Vagina (tissue), 2 donors: ENCODE results near the gene MCM5. TPM values are rescaled to one million over a fixed set of nuclear protein-coding genes. Genes with fewer than 3 reads are reported as not detected.

Source experiments
- DNase-seq, 2 donors: peaks; one replicate each; pipeline ENCODE4 v3.0.0-alpha.2; 2017; ENCODE audit errors: extremely low spot score in 2 of 2
- H3K27ac ChIP-seq: fragments of 200-600 bp; sonication (generic); one replicate; pipeline ENCODE4 v1.5.1; 2019
- H3K27me3 ChIP-seq: fragments of 200-600 bp; sonication (generic); one replicate; pipeline ENCODE4 v1.5.1; 2019
- H3K36me3 ChIP-seq, 2 donors: fragments of 200-600 bp; sonication (generic); one replicate each; pipeline ENCODE4 v1.5.1; 2017 to 2019
- H3K4me1 ChIP-seq: fragments of 200-600 bp; sonication (generic); one replicate; pipeline ENCODE4 v1.5.1; 2019
- H3K4me3 ChIP-seq, 2 donors: fragments of 200-600 bp; sonication (generic); 1 replicate in 1 of 2; 2 replicates in 1 of 2; pipeline ENCODE4 v1.5.1; 2016 to 2019
- H3K9me3 ChIP-seq: fragments of 200-600 bp; sonication (generic); one replicate; pipeline ENCODE4 v1.5.1; 2019
- POLR2A ChIP-seq, 2 donors: fragments of 450-650 bp; IDR thresholded peaks; one replicate each; pipeline ENCODE4 v1.6.1; 2017; ENCODE audit warnings: antibody characterized with exemption in 2 of 2, mild to moderate bottlenecking in 2 of 2, moderate library complexity in 2 of 2
- POLR2AphosphoS5 ChIP-seq, 2 donors: sonication (generic); formaldehyde crosslinking; IDR thresholded peaks; one replicate each; pipeline ENCODE4 v1.9.0; 2017; ENCODE audit warnings: antibody characterized with exemption in 2 of 2, mild to moderate bottlenecking in 2 of 2, low read depth in 1 of 2; ENCODE audit not compliant: insufficient read depth in 1 of 2
- intact Hi-C: fragments of 100-400 bp; cut with DNase I; formaldehyde crosslinking; loops from one replicate; pipeline ENCODE4 v1.15.1; 2023
- total RNA-seq: library from RNA; depleted of rRNA; stranded (reverse); fragments of >200 nt; gene quantifications from one replicate; pipeline ENCODE4 v1.2.3, GENCODE V29; 2016
- TF ChIP-seq, protein P1 (sequence below), 3 experiments: fragments of 450-650 bp in 2 of 3; fragments of 200-600 bp in 1 of 3; sonication (generic) in 1 of 3; IDR thresholded peaks; one replicate each; pipeline ENCODE4 v1.5.1; 2017 to 2019; ENCODE audit warnings: antibody characterized with exemption in 3 of 3, mild to moderate bottlenecking in 2 of 3, moderate library complexity in 2 of 3

The MCM5 gene
- total RNA-seq, 1 donor from 2014 or later, result 17.9 TPM

DNA sequence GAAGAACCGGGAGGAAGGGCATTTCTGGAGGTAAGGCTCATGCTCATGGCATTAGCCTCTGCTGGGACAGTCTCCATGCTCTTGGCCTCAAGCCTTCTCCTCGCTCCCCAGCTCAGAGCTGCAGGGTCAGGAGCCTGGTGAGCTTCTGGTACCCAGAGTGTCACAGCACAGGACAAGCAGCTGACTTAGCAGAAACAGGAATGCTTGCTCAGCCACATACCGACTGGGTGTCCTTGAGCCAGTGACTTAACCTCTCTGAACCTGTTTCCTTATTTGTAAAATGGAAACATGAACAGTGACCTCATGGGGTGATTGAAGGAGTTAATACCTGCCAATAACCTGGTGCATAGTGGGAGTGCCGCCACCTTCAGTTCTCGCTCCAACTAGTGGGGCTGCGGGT lies 72.5 kb downstream of the MCM5 start:
- no peak for TF ChIP-seq POLR2A (IDR thresholded peaks at IDR 0.05)
- TF ChIP-seq POLR2AphosphoS5 (IDR thresholded peaks at IDR 0.05; ENCODE audit: insufficient read depth in 1 of 2, low read depth in 1 of 2), result no peak
- TF ChIP-seq, protein P1, sequence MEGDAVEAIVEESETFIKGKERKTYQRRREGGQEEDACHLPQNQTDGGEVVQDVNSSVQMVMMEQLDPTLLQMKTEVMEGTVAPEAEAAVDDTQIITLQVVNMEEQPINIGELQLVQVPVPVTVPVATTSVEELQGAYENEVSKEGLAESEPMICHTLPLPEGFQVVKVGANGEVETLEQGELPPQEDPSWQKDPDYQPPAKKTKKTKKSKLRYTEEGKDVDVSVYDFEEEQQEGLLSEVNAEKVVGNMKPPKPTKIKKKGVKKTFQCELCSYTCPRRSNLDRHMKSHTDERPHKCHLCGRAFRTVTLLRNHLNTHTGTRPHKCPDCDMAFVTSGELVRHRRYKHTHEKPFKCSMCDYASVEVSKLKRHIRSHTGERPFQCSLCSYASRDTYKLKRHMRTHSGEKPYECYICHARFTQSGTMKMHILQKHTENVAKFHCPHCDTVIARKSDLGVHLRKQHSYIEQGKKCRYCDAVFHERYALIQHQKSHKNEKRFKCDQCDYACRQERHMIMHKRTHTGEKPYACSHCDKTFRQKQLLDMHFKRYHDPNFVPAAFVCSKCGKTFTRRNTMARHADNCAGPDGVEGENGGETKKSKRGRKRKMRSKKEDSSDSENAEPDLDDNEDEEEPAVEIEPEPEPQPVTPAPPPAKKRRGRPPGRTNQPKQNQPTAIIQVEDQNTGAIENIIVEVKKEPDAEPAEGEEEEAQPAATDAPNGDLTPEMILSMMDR (IDR thresholded peaks at IDR 0.05), result no peak
- Histone ChIP-seq H3K27ac (no peak overlapping the region), H3K4me3 (no peak overlapping the region), H3K4me1 (peaks cover 13% of the 10 kb centered on the region), H3K27me3 (no peaks in the 10 kb centered on the region), H3K36me3 (no peaks in the 10 kb centered on the region), H3K9me3 (no peaks in the 10 kb centered on the region)
- DNase-seq, result no peak
- intact Hi-C loops, result no loop called here

DNA sequence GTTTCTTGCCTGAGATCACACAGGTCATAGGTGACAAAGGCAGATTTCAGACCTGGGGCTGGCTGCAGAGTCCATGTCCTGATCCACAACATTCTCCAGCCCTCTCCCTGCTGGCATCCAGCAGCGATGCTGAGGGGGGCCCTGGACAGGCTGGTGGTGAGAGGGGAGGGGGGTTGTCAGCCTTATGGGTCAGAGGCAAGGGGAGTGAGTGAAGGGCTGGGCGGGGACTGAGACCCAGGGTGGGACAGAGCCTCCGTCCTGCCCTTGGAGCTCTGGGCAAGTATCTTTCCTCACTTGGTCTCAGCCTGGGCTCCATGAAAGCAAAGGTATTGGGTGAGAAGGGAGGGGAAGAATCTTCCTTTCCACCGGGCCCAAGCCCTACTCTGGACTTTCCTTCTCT lies 74.0 kb downstream of the MCM5 start:
- Histone ChIP-seq H3K4me3 (no peak overlapping the region), H3K27ac (no peak overlapping the region), H3K27me3 (no peaks in the 10 kb centered on the region), H3K36me3 (no peaks in the 10 kb centered on the region), H3K4me1 (peaks cover 18% of the 10 kb centered on the region), H3K9me3 (no peaks in the 10 kb centered on the region)
- DNase-seq, result no peak
- TF ChIP-seq, protein P1 (IDR thresholded peaks at IDR 0.05), result no peak
- TF ChIP-seq POLR2AphosphoS5 (IDR thresholded peaks at IDR 0.05; ENCODE audit: insufficient read depth in 1 of 2, low read depth in 1 of 2) (no peak), POLR2A (IDR thresholded peaks at IDR 0.05) (no peak)
- intact Hi-C loops, result no loop called here

Other genes with a start within 250 kb of the MCM5 start
- 12.8 TPM for gene HMGXB4, start 142.6 kb upstream of the MCM5 start, total RNA-seq
- gene TOM1, start 100.2 kb upstream of the MCM5 start, total RNA-seq, result 120 TPM
- gene HMOX1, start 19.0 kb upstream of the MCM5 start, total RNA-seq, result 26.8 TPM
- 2.0 TPM for gene RASD2, start 140.7 kb downstream of the MCM5 start, total RNA-seq
- gene MB, start 217.2 kb downstream of the MCM5 start, total RNA-seq, result not detected
- 11.5 TPM for gene APOL6, start 248.3 kb downstream of the MCM5 start, total RNA-seq